ENCODE measurements around the gene PDLIM1.

GRCh38 chr10:95234951-95235350 lies 55.9 kb downstream of the PDLIM1 start:
- no peak for TF ChIP-seq SRF (IDR thresholded peaks at IDR 0.05; ENCODE audit: low read depth, low read length)
- no peak for TF ChIP-seq JUN (IDR thresholded peaks at IDR 0.05; ENCODE audit: low read depth, low read length)
- TF ChIP-seq EZH2 (IDR thresholded peaks at IDR 0.05; ENCODE audit: low read depth, low read length, severe bottlenecking), result no peak
- TF ChIP-seq POLR2A (IDR thresholded peaks at IDR 0.05; ENCODE audit: control extremely low read depth in 1 of 2, low read depth in 2 of 2, low read length in 2 of 2), result no peak
- TF ChIP-seq CTCF (IDR thresholded peaks at IDR 0.05; ENCODE audit: control extremely low read depth in 1 of 3, insufficient read depth in 1 of 3, low read depth in 1 of 3, low read length in 3 of 3), result no peak
- TF ChIP-seq USF2 (IDR thresholded peaks at IDR 0.05; ENCODE audit: low read length), result no peak

All from H1 (cell line).